Measurements from ENCODE around the gene S100A10.

S100A10 gene, protein sequence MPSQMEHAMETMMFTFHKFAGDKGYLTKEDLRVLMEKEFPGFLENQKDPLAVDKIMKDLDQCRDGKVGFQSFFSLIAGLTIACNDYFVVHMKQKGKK
- 72.9 to 80.0 (median 75.9) reads per million in 4 donors for total RNA-seq

DNA sequence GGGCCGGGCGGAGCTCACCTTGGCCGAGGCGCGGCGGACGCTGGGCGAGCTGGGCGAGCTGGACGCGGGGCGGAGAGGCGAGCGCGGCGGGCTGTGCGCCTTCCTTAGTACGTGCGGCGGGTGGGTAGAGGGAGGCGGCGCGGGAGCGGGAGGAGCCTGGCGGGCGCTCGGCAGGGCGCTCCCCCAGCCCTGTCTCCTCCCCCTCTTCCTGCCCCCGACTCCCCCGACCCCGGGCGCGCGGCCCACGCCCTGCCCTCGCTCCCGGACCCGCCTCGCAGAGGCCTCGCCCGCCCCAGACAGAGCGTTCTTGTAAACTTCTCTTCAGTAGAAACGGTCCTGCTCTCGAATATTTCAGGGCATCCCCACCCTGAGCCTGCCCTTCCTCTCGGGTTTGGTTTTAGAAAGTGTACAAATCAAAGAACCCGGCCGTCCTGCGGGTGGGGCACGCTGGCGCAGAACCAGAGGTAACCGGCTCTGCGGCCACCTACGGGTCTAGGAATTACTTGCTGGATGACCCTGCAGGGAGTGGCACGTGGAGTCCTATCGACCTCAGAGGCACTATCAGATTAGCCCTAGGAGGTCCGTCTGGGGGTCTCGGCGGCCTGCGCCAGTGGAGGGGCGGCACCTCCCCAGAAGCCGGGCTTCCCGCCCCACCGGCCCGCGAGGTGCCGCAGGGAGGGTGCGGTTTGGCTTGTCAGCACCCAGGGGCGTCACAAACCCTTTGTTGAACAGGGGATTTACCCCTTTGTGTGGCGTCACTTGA lies at the start of gene S100A10:
S100A10 (minus strand) TSS at position 126 of the 763 bp plus-strand sequence. CDS start 7,629 bp downstream, outside the sequence.
- peak; percentile 67 to 83 (median 71) for DNase-seq

DNA sequence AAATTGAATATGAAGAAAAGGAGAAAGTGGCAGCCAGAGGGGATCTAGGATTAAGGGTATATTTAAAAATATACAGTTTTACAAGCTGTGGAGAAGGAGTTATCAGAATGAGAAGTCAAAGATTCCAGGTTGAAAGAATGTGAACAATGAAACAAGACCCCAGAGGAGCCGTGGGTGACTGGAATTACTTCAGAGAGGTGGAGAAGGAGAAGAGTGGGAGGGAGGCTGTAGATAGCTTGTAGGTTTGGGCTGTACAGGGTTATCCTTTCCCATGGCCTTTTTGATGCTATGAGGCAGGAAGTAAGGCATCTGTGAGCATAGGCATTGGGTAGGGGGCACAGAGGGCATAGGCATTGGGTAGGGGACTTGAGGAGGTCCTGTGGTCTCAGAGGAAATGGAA lies 48.4 kb upstream of the S100A10 start:
- DNase-seq: no peak

DNA sequence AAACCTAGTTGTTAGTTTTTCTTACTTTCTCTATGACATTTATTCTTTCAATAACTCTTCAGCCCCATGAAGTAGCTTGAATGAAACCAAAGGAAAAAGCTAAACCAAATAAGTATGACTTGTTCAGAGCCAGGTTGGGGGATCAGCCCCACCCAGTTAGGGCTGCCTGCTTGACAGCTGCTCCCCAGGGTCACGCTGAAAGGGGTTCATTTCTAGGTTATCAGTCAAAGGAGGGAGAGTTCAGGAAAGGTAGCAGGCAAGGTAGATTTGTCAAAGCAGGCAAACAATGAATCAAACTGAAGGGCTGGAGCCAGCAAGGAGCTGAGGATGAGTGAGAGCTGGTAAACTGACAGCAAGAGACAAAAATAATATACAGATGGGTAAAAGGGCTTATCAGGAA lies 46.2 kb upstream of the S100A10 start:
- DNase-seq: no peak

DNA sequence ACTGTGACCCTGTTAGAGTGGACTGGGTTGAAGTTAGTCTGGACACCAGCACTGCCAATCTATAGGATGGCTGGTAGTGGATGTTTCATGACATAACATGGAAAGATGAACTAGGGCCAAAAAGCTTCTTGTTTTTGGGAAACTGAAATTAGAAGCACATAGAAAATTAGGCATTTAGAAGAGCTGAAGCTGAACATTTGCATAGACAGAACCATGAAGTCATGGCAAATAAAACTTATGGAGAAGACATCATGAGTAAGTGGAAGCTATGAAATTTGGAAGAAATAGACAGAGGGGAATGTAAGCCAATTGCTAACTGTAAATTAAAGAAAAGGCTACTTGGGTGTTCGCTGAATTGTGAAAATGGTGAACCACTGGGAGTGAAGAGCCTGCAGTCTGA lies 45.8 kb upstream of the S100A10 start:
- DNase-seq: no peak

DNA sequence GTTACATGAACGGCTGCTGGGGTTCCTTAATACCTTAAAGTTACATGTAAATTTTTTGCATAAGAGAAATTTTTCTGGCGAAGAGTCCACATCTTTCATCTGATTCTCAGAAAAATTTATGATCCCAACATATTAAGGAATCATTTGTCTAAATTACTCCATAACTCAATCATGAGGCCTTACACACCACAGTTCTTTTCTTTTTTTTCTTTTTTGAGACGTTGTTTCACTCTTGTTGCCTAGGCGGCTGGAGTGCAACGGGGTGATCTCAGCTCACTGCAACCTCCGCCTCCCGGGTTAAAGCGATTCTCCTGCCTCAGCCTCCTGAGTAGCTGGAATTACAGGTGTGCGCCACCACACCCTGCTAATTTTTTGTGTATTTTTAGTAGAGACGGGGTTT lies 45.2 kb upstream of the S100A10 start:
- DNase-seq: no peak

DNA sequence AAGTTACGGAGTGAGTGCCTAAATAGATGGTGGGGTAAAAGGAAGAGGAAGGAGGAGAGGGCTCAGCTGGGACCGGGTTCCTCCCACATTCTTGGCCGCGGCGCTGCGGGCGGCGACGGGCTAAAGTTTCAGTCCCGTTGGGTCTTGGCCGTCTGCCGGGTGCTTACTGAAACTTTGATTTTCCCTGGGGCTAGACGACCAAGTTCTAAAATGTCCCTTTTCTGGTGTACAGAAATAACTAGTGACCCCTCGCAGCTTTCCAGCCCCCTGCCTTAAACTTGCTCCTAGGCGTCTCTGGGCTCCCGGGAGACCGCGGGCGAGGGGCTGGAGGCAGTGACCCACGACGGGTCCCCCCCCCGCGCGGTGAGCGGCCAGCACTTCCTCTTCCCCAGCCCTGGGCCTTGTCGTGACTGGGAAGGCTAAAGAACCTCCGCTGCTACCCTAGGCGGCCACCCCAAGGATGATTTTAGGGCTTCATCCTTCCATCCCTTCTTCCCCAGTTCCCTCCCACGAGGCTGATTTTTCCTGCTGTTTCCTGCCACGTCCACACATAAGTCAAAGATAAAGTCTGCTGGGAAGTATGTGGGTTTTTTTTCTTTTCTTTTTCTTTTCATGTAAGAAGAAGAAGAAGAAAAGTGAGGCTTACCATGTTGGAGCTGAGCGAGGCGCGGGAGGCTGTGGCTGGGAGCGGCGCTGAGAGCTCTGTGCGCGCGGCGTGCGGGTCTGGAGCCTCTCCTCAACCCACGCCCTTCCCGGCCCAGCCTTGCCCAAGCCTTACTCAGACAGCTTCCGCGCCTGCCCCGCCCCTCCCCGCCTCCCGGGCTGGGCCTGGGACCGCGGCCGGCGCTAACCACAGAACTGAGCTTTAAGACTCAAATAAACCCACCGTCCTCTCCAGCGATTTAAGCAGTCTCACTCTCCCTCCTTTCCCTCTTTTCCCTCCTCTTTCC lies 42.9 kb upstream of the S100A10 start, which contains the start of gene S100A11:
S100A11 (minus strand) TSS at position 738 of the 950 bp plus-strand sequence; CDS start at position 649, 89 bp downstream.
- peak; percentile 46 to 81 (median 60) for DNase-seq

DNA sequence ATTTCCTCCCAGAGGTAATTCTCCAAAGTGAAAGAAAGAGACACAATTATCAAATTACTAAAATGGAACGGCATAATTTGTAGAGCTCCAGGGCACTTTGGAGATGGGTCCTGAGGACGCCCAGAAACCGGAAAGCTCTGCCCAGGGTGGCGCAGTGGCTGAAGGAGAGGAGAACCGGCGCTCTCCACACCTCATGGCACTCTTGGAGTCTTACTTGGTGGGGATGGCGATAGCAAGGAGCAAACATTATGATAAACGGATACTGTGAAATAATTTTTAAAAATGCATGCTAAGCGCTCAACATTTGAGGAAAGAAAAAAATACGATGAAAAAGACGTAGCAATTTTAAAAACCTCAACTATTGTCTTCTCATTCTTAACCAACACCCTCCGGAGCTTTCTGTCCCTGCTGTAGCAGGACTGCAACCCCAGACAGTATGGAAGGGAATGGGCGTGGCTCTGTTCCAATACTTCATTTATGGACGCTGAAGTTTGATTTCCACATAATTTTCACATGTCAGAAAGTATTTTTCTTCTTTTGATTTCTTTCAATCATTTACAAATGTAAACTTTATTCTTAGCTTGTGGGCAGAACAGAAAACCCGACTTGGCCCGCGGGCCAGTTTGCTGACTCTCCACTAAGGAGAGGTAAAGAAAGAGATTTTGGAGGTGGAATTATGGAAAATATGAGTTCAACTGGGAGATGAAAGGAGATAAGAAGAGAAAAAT lies 42.0 kb upstream of the S100A10 start:
- DNase-seq: peak in 2 of 5 donors; percentile 8 to 44

DNA sequence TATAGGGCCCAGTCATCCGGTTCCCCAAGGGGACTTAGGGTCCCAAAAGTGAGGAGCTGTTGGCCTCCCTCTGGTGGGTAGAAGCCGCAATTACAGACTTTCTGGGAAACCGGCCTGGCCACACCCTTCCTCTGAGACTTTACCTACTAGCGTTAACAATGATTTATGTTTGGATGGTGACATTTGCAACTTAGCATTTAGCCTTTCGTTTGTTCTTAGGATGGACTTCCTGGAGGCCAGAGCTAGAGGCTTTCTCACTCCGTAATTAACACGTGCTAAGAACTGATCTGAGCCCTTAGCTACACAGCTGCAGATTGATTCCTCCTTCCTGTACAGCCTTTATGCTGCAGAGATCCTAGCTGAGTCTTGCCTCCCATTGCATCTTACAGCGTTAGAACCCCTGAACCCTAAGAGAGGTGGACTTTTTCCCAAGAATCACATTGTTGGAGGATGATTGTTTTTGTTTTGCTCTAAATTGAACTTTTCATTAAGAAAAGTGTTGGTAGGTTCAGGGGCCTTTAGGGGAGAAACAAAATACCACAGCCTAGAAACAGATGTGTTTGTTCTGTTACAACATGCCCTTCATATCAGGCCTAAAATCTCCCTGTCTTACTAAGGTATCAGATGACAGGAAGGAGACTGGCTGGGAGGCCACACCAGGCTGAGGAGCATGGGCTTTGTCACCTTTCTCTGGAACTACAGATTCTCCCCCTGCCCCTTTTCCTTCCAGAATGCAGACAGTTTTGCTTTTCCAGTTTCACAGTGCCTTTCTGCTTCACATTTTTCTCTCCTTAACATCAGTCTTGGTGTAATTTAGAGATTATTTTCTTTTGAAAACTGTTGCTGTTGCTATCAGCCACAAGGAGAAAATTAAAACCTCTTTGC lies 41.2 kb upstream of the S100A10 start:
- peak; percentile 33 to 85 (median 57) for DNase-seq

DNA sequence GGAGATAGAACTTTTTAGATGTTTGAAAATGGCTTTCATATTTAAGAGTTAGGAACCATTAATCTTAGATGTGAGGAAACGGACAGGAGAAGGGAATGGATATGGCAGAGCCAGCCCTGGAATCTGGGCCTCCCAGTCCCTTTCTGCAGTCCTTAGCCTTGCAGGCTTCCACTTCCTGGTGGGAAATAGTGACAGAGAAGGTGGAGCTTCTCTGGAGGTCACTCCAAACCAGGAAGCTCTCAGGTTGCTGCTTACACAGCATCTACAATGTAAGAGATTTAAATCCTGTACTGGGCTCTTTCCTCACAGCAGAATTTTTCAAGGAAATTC lies 40.6 kb upstream of the S100A10 start:
- no peak for DNase-seq

DNA sequence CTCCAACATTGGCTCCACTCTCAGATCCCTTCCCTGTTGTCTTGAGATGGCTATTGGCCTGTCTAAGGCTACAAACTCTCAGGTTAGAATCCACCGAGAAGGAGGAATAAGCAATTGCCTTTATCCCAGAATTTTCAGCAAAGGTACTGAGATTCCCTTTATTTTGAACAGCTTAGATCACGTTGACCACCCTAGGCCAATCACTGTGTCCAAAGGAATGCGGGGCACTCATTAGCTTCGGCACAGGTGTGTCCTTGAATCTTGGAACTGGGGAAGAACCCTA lies 36.2 kb upstream of the S100A10 start:
- DNase-seq: no peak

DNA sequence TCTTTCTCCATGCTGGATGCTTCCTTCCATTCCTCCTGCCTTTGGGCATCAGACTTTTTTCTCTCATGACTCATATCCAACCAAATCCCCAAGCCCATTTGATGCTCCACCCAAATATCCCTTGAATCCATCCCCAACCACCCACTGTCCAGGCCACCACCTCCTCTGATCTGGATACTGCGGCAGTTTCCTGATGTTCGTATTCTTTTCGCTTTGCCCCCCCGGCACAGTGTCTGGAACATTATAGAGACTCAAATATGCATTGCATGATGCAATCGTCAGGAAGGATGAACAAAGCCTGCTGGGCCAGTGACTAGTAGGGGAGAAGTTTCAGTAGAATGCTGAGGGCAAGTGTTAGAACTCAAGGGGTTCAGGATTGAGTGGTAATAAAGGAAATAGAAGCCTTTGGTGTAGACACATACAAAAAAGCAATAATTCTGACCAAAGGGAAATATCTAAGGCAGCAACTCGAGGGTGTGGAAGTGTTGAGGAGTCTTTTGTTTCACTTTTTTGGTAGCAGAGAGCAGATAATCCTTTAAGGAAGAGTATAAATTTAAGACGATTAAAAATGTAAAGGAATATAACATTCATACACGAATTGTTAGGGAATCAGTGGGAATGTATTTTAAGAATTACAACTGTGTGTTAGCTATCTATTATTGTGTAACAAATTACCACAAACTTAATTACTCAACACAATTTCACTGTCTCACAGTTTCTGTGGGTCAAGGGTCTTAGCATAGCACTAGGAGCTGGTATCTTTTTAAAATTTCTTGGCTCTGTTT lies 35.7 kb upstream of the S100A10 start:
- DNase-seq: peak in 1 of 5 donors; percentile 69

DNA sequence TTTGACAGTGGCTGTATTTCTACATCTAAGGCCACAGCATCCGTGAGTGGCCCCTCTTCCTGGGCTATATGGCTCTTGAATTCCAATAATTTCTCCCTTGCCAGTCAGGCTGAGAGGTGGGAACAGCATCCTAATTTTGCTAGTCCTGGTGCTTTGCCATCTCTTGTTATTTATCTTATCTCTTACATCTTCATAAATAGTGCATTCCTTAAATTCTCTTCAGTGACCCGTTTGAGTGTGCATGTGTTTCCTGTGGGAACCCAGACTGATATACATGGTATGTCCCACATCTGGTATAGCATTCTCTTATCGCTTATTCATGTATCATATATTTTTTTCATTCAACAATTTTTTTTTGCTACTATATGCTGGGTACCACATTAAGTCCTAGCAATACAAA lies 33.2 kb upstream of the S100A10 start:
- DNase-seq: no peak

DNA sequence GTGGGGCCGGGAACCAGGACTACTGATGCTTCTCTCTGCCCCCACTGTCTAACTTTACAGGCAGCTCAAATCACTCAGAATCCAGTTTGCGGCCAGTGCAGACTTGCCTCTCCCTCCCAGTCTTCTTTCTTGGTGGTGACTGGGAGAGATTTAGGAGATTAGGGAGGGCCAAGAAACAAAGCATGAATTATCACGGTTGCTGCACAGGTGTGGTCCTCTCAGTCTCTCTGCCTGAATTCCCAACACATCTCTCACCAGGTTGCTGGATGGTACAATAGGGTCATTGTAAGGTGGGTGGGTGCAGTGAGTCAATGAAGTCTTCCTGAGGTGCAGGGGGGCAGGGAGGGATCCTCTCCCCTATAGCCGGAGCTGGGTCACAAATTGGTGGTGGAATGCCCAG lies 30.6 kb upstream of the S100A10 start:
- no peak for DNase-seq

DNA sequence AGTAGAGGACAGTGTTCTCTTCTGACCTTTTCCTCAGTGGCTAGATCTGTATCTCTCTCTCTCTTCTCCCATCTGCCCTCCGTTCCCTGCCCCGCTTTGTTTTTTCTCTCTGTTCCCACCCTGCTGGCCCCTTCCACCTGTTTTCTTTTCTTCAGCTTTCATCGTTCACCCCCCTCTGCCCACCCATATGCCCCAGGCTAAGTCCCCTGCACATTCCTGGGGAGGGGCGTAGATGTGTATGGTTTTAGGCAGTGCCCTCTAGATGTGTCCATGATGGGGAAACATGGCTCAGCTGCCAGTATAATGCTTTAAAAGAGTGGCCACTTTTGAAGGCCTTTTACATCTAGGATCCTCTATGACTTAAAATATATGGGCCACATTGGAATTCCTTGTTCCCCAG lies 29.6 kb upstream of the S100A10 start:
- no peak for DNase-seq

DNA sequence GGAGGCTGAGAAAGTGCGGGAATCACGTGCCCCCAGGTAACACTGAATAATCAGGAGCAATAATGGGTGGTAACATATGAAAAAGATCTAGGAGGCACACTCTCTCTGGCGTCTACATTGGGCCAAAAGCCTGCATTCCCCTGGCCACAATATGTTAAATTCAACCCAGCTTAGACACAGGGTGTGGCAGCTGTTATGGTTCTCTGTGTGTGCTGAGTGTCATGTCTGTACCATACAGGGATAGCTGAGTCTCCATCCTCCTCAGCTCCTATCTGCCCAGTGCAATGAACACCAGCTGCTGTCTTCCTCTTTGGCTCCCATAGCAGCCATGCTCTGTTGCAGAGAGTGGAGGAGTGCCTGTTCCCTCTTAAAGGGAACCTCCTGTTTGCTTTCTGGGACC lies 28.8 kb upstream of the S100A10 start:
- DNase-seq: no peak

DNA sequence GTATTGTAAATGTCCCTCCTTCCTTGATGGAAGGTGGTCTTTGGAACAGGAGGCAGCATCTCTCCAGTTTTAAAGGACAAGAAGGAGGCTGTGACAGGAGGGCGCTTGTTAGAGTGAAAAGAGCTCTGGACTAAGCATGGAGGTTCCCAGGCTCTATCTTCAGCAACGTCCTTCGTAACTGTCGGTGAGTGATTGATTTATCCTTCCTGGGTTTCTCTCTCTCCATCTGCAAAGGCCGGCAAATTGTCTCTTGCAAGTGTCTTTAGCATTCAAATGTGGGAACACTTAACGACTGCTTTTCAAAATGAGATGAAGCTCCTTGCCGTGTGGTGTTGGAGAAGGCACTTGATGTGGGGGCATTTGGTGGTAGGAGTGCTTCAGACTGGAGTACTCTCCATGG lies 27.9 kb upstream of the S100A10 start:
- DNase-seq: no peak

DNA sequence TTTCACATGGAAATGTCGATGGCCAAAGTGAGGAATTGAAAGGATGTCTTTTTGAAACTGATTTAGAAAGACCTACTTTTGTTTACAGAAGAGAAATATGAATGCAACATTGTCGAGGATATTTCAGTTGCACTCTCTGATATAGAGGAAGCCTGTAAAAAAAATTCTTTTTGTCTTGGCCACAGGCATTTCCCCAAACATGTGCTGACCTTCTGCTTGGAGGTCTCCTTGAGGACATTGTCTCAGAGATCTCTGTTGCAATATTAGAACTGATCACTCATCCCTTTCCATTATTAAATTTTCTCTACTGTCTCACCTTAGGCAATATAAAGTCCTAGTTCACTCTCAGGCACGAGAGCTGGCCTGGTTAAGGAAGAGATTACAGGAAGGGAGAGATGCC lies 27.2 kb upstream of the S100A10 start:
- no peak for DNase-seq

DNA sequence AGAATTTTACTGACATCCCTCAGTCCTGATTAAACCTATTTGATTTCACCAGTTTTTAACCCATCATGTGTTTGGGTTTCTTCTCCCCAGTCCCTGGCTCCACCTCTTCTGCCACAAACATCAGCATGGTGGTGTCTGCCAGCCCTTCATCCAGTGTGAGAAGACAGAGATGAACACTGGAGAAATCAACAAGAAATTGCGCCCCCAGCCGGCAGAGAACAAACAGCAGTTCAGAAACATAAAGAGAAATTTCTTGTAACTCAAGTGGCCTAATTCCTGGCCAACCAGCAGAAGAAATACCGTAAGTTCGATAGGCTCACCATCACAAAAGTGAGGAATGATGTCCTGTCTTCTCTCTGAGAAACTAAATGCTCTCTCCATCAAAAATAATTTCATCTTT lies 24.9 kb upstream of the S100A10 start:
- peak in 1 of 5 donors; percentile 34 for DNase-seq

DNA sequence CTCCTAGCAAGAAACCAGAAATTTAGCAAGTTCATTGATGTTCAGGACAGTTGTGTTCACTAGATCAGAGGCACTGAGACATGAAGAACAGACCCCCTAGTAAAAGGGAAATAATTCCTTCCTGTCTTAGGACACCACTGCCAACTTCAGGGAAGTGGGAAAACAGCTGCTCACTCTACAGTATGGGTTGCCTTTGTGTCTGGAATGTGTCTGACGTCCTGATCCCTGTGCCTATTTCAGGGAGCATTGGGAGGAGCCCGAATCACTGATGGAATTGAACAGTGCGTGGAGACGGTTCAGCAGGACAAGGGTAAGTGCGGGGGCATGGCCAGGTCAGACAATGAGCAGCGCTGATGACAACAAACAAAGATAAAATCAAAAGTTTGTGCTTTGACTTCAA lies 22.1 kb upstream of the S100A10 start:
- no peak for DNase-seq

DNA sequence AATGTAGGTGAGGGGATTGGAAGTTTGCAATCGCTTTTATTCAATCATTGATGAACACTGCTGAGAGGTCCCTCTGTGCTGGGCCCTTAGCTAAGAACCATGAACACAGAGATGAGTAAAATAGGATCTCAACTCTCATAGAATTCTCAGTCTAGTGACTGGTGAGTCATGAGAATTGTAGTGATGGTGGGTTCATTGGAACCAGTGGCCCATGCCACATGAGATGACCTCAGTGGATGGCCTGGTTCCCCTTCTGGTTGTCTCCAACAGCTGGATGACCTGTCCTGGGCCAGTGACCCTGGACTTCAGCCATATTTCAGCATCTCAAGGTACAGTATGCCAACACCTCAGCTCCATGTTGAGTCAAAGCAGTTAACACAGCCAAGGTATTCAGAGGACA lies 21.3 kb upstream of the S100A10 start:
- DNase-seq: no peak

DNA sequence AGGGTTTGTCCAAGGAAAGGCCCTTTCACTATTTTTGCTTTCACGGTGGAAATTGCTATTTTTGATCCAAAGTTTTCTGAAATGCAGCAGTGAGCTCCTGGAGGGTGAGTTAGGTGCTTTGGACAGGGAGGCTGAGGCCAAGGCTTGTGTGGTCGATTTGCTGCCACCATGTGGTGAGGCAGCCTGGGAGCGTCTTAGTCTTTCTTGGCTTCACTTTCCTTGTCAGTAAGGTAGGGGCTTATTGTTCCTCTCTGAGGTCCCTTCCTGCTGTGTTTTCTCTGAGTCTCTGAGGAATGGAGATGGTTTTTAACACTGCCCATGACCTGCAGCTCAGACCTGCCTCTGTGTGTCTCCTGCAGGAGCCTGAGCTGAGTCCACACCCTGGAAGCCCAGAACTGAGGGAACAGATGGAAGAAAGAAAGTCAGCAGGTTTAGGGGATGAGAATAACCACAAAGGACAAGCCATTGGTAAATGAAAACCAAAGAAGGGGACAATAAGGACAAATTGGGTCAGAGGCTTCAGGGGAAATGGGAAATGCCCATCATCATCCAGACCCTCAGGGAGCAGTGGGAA lies 20.1 kb upstream of the S100A10 start:
- DNase-seq: peak in 2 of 5 donors; percentile 23 to 62
